HEK293 (cell line): Measurements from ENCODE around the gene SHROOM4.

Source experiments
- CTCF ChIP-seq: fragments of 450-650 bp; formaldehyde crosslinking; IDR thresholded peaks from 2 replicates; pipeline ENCODE4 v1.5.1; 2016; ENCODE audit warnings: missing biosample characterization, missing genetic modification characterization
- GLI2 ChIP-seq: fragments of 450-650 bp; formaldehyde crosslinking; IDR thresholded peaks from 2 replicates; pipeline ENCODE4; 2017; ENCODE audit warnings: missing biosample characterization, missing genetic modification characterization, low read depth, borderline replicate concordance
- GLI4 ChIP-seq: fragments of 450-650 bp; formaldehyde crosslinking; IDR thresholded peaks from 2 replicates; pipeline ENCODE4 v1.5.1; 2016; ENCODE audit warnings: missing biosample characterization, missing genetic modification characterization
- TCF7L2 ChIP-seq: IDR thresholded peaks from 2 replicates; pipeline ENCODE4 v1.6.1; 2011; ENCODE audit warnings: low read depth, mild to moderate bottlenecking, inconsistent platforms, low read length, moderate library complexity, borderline replicate concordance
- ZNF169 ChIP-seq: fragments of 450-650 bp; formaldehyde crosslinking; IDR thresholded peaks from 2 replicates; pipeline ENCODE4 v1.5.1; 2016; ENCODE audit warnings: missing biosample characterization, missing genetic modification characterization

- TF ChIP-seq CTCF (tag by site-specific recombination) (no peak), TCF7L2 (no peak), ZNF169 (tag by site-specific recombination) (no peak), GLI4 (tag by site-specific recombination) (no peak), GLI2 (tag by site-specific recombination) (no peak)
Observed at GRCh38 chrX:50577326-50577725, 236.7 kb downstream of the SHROOM4 start.
